ENCODE data around the gene EPM2A. TPM values are rescaled to one million over a fixed set of nuclear protein-coding genes. Genes with fewer than 3 reads are reported as not detected.
"Not testable (repeated sequence)": the region's sequence is repeated elsewhere in the genome, so short reads cannot be mapped to it uniquely, and the experiment has no call there.

EPM2A gene
- total RNA-seq, 4 donors from 2014 or later = 8.1 to 18.9 (median 9.2) TPM

GRCh38 chr6:145749632-145750031, 14.3 kb upstream of the EPM2A start:
- no peaks in the 10 kb centered on the region for H3K36me3 ChIP-seq
- no peaks in the 10 kb centered on the region for H3K4me1 ChIP-seq
- no peak overlapping the region for H3K27ac ChIP-seq
- H3K9me3 ChIP-seq = no peaks in the 10 kb centered on the region
- TF ChIP-seq CTCF (IDR thresholded peaks at IDR 0.05) (no peak), POLR2A (IDR thresholded peaks at IDR 0.05) (no peak)
- no peak for DNase-seq
- H3K4me3 ChIP-seq = no peak overlapping the region
- H3K27me3 ChIP-seq = no peaks in the 10 kb centered on the region

- Histone ChIP-seq H3K36me3 (no peaks in the 10 kb centered on the region), H3K27me3 (no peaks in the 10 kb centered on the region), H3K4me3 (no peak overlapping the region), H3K27ac (no peak overlapping the region), H3K9me3 (no peaks in the 10 kb centered on the region), H3K4me1 (no peaks in the 10 kb centered on the region)
- no peak for DNase-seq
- no peak for TF ChIP-seq CTCF (IDR thresholded peaks at IDR 0.05)
- TF ChIP-seq POLR2A (IDR thresholded peaks at IDR 0.05) = no peak
Observed at GRCh38 chr6:145745861-145746260, 10.5 kb upstream of the EPM2A start.

- Histone ChIP-seq H3K4me1 (no peaks in the 10 kb centered on the region), H3K9me3 (no peaks in the 10 kb centered on the region), H3K27ac (no peak overlapping the region), H3K4me3 (no peak overlapping the region), H3K36me3 (no peaks in the 10 kb centered on the region), H3K27me3 (no peaks in the 10 kb centered on the region)
- TF ChIP-seq CTCF (IDR thresholded peaks at IDR 0.05) = no peak
- TF ChIP-seq POLR2A (IDR thresholded peaks at IDR 0.05) = no peak
- DNase-seq = no peak
Observed at GRCh38 chr6:145744619-145745018, 9.3 kb upstream of the EPM2A start.

- no peaks in the 10 kb centered on the region for H3K27me3 ChIP-seq
- H3K4me3 ChIP-seq = no peak overlapping the region
- H3K36me3 ChIP-seq = no peaks in the 10 kb centered on the region
- H3K27ac ChIP-seq = no peak overlapping the region
- DNase-seq = no peak
- TF ChIP-seq CTCF (IDR thresholded peaks at IDR 0.05) (no peak), POLR2A (IDR thresholded peaks at IDR 0.05) (no peak)
- no peaks in the 10 kb centered on the region for H3K4me1 ChIP-seq
- no peaks in the 10 kb centered on the region for H3K9me3 ChIP-seq
Observed at GRCh38 chr6:145743332-145743731, 8.0 kb upstream of the EPM2A start.

- not testable (repeated sequence) for H3K27me3 ChIP-seq, H3K4me3 ChIP-seq, H3K36me3 ChIP-seq, H3K27ac ChIP-seq, H3K9me3 ChIP-seq, DNase-seq, H3K4me1 ChIP-seq
Observed at GRCh38 chr6:145742472-145742871, 7.2 kb upstream of the EPM2A start.

- H3K4me3 ChIP-seq = not testable (repeated sequence)
Observed at GRCh38 chr6:145739685-145740084, 4.4 kb upstream of the EPM2A start.

GRCh38 chr6:145738265-145738664, 2.9 kb upstream of the EPM2A start:
- Histone ChIP-seq H3K27ac (no peak overlapping the region), H3K4me3 (no peak overlapping the region), H3K36me3 (no peaks in the 10 kb centered on the region), H3K9me3 (no peaks in the 10 kb centered on the region), H3K27me3 (no peaks in the 10 kb centered on the region), H3K4me1 (peaks cover 0 to 5% (median 0%) of the 10 kb centered on the region in 4 donors)
- DNase-seq = no peak
- no peak for TF ChIP-seq CTCF (IDR thresholded peaks at IDR 0.05)
- no peak for TF ChIP-seq POLR2A (IDR thresholded peaks at IDR 0.05)

More at GRCh38 chr6:145739685-145740084, 4.4 kb upstream of the EPM2A start:
- DNase-seq, H3K27me3 ChIP-seq, H3K9me3 ChIP-seq, H3K4me1 ChIP-seq, H3K27ac ChIP-seq, H3K36me3 ChIP-seq: not testable (repeated sequence)
